COLO668 (cell line): Measurements from ENCODE around the gene FCRL5.

Experiments used
- DNase-seq: peaks from one replicate; lab custom pipeline; 2025; ENCODE audit not compliant: unreplicated experiment; lab: John Stamatoyannopoulos, UW

FCRL5 gene

GRCh38 chr1:157532569-157532968, 19.7 kb downstream of the FCRL5 start:
- DNase-seq, result no peak

- no peak for DNase-seq
Observed at GRCh38 chr1:157523774-157524493, 28.4 kb downstream of the FCRL5 start.

- no peak for DNase-seq
Observed at GRCh38 chr1:157521056-157521455, 31.3 kb downstream of the FCRL5 start.

GRCh38 chr1:157520386-157520935, 31.9 kb downstream of the FCRL5 start:
- no peak for DNase-seq

GRCh38 chr1:157519451-157519850, 32.9 kb downstream of the FCRL5 start:
- no peak for DNase-seq

GRCh38 chr1:157517016-157517415, 35.3 kb downstream of the FCRL5 start:
- DNase-seq, result no peak

GRCh38 chr1:157515709-157516108, 36.6 kb downstream of the FCRL5 start:
- DNase-seq, result no peak

- no peak for DNase-seq
Observed at GRCh38 chr1:157515141-157515540, 37.2 kb downstream of the FCRL5 start.

- DNase-seq, result no peak
Observed at GRCh38 chr1:157512036-157512969, 40.0 kb downstream of the FCRL5 start.

- no peak for DNase-seq
Observed at GRCh38 chr1:157509546-157510232, 42.6 kb downstream of the FCRL5 start.

GRCh38 chr1:157505481-157506272, 46.6 kb downstream of the FCRL5 start:
- peak; percentile 49 for DNase-seq

GRCh38 chr1:157504646-157505045, 47.7 kb downstream of the FCRL5 start:
- no peak for DNase-seq

GRCh38 chr1:157499521-157499920, 52.8 kb downstream of the FCRL5 start:
- no peak for DNase-seq

GRCh38 chr1:157498736-157499090, 53.6 kb downstream of the FCRL5 start:
- no peak for DNase-seq

GRCh38 chr1:157497987-157498735, 54.2 kb downstream of the FCRL5 start:
- DNase-seq, result no peak

GRCh38 chr1:157497284-157497683, 55.0 kb downstream of the FCRL5 start:
- DNase-seq, result no peak

- DNase-seq, result peak; percentile 53
Observed at GRCh38 chr1:157496121-157496526, 56.2 kb downstream of the FCRL5 start.

- DNase-seq, result peak; percentile 67
Observed at GRCh38 chr1:157495285-157495684, 57.0 kb downstream of the FCRL5 start.

GRCh38 chr1:157494093-157494492, 58.2 kb downstream of the FCRL5 start:
- no peak for DNase-seq
